GM18526 (cell line): Measurements from ENCODE around the gene SLC45A3.

ENCODE experiments used
- POLR2A ChIP-seq: IDR thresholded peaks from 3 replicates; pipeline ENCODE4 v1.6.1; 2011; ENCODE audit not compliant: insufficient read length; ENCODE audit errors: extremely low read depth

SLC45A3 gene

DNA sequence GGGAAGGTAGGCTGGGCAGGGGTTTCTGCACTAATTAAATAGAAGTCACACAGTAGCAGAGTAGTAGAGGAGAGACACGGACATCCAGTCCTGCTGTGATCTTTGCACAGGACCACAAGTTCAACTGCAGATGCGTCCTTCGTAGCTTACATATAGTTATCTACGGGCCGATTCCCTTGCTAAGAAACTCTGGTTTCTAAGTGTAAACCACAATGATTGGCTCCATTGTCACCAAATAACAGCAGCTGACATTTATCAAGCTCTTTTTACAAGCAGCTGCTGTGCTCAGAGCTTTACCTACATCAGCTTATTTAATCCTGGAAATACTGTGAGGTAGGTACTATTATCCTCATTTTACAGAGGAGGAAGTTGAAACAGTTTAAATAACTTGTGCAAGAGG is 3.1 kb downstream of the SLC45A3 start:
- TF ChIP-seq POLR2A: no peak

DNA sequence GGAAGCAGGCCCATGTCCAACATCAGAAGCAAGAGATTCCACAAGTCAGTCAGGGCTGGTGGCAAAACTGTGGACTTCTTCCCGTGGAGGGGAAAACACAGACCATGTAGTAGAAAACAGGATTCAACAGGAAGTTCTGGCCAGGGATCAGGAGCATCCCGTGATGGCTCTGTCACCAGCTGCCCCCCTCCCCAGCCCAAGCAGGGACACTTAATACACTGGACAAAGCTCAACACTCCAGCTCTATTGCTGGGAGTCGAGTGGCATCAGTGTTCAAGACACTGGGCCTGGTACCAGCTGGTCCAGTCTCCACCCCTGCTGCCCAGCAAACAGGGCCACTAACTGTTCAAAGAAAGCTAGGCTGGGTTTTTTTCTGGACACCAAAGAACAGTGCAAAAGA is 3.7 kb downstream of the SLC45A3 start:
- TF ChIP-seq POLR2A: no peak

DNA sequence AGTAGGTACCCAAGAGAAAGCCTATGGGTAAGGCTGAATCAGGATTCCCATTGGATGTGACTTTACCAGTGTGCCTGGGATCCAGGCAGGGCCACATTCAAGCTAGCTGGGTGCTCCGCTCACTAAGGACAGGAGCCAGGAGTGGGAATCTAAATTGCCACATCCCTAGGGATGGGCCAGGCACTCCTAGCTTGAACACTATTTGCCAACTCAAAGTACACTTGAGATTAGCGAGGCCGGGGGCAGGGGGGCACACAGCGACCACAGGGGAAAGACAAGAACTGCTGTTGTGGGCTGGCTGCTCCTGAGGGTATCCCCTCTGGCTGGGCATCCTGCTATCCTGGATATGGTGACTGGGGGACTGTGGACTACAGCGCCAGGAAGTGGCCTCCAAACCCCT is 4.3 kb downstream of the SLC45A3 start:
- no peak for TF ChIP-seq POLR2A

DNA sequence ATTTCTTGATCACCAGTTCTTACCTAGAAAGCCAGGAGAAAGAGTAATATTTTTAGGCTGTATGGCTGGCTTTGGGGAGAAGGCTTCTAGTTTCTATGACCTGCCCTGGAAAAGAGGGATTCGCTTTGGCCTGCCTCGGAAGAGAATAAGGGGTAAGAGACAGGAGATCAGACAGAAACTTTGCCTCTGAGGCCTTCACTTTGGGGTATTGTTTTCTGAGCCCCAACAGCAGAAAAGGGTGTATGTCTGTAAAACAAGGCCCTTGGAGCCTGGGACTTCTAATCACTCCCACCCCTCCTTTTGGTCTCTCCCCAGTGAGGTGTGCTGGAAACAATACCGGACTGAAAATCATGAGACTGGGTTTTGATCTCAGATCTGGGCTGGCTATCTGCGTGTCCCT is 5.1 kb downstream of the SLC45A3 start:
- TF ChIP-seq POLR2A: no peak

DNA sequence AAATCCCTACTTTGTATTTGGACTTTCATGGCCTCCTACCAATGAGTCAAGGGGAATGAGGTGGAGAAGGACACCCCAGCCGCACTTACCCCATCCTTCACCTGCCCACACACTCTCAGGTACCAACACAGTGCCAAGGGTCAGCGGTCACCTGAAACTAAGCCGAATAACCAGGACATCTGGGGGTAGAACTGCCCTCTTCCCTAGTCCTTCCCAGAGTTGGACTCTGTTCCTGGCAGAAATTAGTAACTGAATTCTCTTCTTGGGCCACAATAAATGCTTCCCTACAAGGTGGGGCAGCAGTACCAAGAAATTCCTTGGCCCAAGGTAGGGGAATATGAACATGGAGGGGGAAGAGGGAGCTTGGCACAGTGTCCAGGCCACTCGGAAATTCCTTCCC is 7.3 kb downstream of the SLC45A3 start:
- no peak for TF ChIP-seq POLR2A

- TF ChIP-seq POLR2A: no peak
Measured at GRCh38 chr1:205672395-205672889, 7.9 kb downstream of the SLC45A3 start.

DNA sequence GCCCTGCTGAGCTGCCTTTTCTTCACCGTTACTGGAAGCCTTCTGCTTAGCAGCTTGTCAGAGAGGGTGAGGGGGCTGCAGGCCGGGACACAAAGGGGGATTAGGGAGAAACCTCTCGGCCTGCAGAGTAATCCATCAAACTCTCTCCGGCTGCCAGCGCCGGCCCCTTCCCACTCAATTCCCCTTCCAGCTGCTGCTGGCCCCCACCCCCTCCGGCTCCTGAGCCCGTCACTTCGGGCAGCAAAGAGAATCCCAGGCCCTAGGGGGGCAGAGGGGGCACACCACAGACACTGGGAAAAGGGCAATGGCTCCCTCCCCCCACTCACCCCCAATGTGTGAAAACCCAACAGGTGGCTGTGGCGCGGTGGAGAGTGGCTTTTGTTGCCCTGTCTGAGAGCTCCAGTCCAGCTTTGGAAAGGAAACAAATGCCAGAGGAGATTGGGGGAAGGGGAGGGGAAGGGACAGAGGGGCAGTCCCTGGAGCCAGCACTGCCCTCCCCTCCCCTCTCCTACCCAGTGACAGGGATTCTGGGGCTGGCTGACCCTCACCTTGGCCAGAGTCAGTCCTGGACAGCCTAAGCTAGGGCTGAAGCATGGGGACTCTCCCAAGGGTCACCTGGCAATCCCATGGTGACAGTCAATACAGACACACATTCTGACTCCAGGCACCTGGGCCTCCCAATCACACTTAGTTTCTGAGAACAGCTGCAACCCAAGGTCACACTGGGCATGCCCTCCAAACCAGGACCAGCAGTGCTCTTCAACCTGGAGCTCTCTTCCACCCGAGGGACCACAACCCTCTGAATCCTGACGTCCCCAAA is 9.5 kb downstream of the SLC45A3 start:
- no peak for TF ChIP-seq POLR2A

DNA sequence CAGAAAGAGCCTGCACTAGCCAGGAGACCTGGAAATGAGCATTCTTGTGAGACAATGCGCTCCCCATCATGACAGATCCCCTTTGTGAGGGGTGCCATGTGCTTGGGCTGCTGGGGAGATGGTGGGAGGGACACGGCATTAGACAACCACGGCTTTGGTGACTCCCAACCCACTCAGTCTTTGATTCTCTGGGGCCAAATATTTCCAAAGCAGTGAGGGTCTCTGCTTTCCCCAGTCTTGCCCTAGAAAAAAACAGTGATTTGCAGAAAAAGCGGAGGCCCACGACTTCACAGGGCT is 10.2 kb downstream of the SLC45A3 start:
- TF ChIP-seq POLR2A: no peak

DNA sequence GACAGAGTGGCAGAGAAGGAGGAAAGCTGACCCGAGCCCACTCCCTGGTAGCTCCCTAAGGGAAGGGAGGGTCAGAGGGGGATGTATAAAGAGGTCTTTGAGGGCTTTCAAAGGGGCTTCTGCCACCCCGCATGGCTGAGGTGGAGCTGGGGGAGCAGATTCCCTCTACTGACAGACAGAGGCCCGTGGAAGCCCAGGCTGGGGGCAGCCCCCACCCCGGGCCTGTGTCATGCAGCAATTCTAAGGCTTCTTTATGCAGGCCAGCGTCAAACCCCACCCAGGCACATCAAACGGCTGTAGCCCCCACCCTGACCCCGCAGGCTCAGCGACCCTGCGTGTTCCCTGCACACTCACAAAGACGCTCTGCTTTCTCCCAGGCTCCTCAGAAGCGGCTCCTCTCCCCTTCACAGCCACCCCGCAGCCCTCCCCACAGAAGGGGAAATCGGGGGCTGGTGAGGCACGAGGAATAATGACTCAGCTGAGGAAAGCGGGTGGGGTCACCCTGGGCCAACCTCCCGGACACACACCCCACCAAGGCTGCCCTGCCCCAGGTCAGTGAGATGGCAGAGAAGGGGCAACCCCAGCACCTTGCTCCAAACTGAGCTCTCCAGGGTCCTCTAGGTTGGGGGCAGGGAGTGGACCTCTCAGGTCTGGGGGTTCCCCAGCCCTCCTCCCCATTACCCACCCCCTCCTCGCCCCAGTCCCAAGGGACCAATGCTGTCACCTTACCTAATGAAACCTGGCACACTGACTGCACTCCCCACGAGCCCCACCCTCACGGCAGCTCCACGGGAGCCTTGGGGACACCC is 10.8 kb downstream of the SLC45A3 start:
- no peak for TF ChIP-seq POLR2A

DNA sequence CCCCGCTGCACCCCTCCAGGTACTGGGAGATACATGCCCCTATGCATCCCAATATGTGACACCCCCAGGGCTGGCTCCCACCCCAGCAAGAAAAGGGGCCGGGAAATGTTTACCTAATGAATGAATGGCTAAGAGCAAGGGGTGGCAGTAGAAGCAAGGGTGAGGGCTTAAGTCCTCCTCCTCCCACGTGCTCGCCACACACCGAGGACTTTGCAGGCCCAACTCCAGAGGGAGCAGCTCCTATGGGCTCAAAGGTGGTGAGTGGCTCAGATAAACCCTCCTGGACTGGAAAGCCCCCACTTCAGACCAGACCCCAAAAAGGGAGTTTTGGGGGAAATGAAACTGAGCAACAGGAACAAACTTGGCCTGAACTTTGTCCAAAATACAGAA is 11.4 kb downstream of the SLC45A3 start:
- peak; percentile 20 for TF ChIP-seq POLR2A

GRCh38 chr1:205667909-205668643 is 12.2 kb downstream of the SLC45A3 start:
- TF ChIP-seq POLR2A: no peak

- TF ChIP-seq POLR2A: no peak
Measured at GRCh38 chr1:205666372-205667166, 13.7 kb downstream of the SLC45A3 start.

DNA sequence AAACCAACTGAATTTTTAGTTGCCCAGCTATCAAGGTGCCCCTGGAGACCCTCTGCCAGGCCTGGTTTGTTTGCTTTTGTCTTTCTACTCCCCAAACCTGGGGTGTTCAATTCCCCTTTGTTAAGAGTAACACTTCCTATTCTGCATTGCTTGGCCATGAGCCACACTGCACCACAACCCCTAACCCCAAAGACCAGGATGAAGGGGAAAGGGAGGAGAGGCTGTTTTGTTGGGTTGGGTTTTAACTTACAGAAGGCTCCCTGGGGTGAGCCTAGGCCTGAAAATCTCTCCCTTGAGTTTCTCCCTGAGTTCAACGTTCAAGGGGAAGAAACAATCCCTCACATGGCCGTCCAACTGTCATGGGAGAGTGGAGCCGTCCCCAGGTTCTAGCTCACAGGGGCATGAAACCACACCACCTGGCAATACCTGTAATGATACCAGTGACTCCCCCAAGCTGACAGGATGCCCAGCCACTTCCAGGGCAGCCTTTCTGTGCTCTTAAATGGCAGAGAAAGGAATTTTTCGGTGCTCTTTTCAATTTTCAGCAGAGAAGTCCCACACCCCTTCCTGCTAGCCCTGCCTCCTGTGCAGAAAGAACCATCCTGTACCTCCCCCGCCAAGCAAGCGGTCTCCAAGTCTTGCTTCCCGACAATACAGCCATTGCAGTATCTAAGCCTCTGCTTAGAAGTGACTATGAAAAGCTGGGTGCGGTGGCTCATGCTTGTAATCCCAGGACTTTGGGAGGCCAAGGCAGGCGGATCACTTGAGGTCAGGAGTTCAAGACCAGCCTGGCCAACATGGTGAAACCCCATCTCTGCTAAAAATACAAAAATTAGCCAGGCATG is 14.9 kb downstream of the SLC45A3 start:
- no peak for TF ChIP-seq POLR2A

DNA sequence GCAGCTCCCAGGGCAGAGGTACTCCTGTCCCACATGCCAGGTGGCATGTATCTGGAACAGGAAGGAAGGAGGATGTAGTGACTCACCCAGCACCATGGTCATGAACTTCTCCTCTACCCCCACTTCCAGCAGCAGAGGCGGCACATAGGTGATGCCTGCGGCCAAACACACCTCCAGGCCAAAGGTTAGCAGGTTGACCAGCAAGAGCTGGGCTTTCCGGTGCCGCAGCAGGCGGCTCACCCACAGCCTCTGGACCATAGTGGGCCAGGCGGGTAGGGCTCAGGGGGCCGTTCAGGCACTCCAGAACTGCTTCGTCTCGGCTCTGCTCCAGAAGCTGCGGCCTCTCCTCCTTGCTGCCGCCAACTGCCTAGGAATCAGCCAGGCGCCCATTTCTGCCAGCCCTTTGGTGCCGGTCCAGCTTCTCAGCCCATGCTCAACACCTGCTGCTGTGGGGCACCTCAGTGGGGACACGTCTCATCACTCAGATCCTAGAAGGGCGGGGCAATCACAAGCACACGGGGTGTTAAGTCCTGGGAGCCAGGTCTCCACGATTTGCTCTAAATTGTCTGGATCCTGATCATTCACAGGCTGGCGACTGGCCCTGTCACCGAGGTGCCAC is 15.8 kb downstream of the SLC45A3 start:
- no peak for TF ChIP-seq POLR2A

GRCh38 chr1:205663286-205663936 is 16.9 kb downstream of the SLC45A3 start:
- TF ChIP-seq POLR2A: no peak
